ENCODE measurements around the gene SH3TC1.

GRCh38 chr4:8202108-8203051 is 3.3 kb downstream of the SH3TC1 start:
- TF ChIP-seq POLR2A (IDR thresholded peaks at IDR 0.05) (no peak), CTCF (IDR thresholded peaks at IDR 0.05) (no peak), EP300 (IDR thresholded peaks at IDR 0.05) (no peak)
